NT2/D1 (cell line): ENCODE data around the gene EDC4.

Experiments used
- YY1 ChIP-seq: IDR thresholded peaks from 2 replicates; pipeline ENCODE4 v1.6.1; 2011; ENCODE audit not compliant: insufficient read length, insufficient read depth
- ZNF274 ChIP-seq: IDR thresholded peaks from 2 replicates; pipeline ENCODE4 v1.6.1; 2011; ENCODE audit warnings: mild to moderate bottlenecking, low read depth, low read length

DNA sequence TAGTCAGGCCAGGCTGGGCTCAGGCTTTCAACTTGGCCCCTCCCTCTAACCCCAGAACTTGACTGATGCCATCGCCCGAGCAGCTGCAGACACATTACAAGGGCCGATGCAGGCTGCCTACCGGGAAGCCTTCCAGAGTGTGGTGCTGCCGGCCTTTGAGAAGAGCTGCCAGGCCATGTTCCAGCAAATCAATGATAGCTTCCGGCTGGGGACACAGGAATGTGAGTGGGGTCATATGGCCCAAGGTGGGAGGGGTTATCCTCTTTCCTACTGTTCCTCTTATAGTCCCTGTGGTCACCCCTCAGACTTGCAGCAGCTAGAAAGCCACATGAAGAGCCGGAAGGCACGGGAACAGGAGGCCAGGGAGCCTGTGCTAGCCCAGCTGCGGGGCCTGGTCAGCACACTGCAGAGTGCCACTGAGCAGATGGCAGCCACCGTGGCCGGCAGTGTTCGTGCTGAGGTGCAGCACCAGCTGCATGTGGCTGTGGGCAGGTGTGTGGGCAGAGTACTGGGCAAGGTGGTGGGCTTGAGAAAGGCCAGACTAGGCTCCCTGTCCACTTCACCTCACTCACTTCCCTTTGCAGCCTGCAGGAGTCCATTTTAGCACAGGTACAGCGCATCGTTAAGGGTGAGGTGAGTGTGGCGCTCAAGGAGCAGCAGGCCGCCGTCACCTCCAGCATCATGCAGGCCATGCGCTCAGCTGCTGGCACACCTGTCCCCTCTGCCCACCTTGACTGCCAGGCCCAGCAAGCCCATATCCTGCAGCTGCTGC is 9.7 kb downstream of the EDC4 start:
- TF ChIP-seq ZNF274 (no peak), YY1 (no peak)
